ENCODE results near the gene PLPPR5.

PLPPR5 gene

GRCh38 chr1:98963064-98963758, 41.5 kb downstream of the PLPPR5 start (continued):
- TF ChIP-seq ZEB2 (tag by site-specific recombination; IDR thresholded peaks at IDR 0.05) (no peak), IKZF3 (tag by site-specific recombination; IDR thresholded peaks at IDR 0.05) (no peak), BCL11B (tag by site-specific recombination; IDR thresholded peaks at IDR 0.05; ENCODE audit: low read depth) (no peak), ZNF223 (tag by site-specific recombination; IDR thresholded peaks at IDR 0.05) (no peak), ZNF626 (tag by site-specific recombination; IDR thresholded peaks at IDR 0.05) (no peak), ZNF548 (tag by site-specific recombination; IDR thresholded peaks at IDR 0.05) (no peak), ZNF221 (tag by site-specific recombination; IDR thresholded peaks at IDR 0.05; ENCODE audit: borderline replicate concordance) (no peak)

- H3K27ac ChIP-seq (ENCODE audit: extremely low read depth, low read depth, low read length): no peak overlapping the region
- no peaks in the 10 kb centered on the region for H3K36me3 ChIP-seq (ENCODE audit: control insufficient read depth in 2 of 2, insufficient read depth in 1 of 2, low read length in 2 of 2)
These were observed 42.5 kb downstream of the PLPPR5 start for GRCh38 chr1:98962156-98962555.

GRCh38 chr1:98949621-98950020, 55.0 kb downstream of the PLPPR5 start:
- CTCF ChIA-PET: no interaction called here
- Histone ChIP-seq H3K9me3 (ENCODE audit: control insufficient read depth, insufficient read depth, low read depth, low read length) (no peaks in the 10 kb centered on the region), H3K4me1 (ENCODE audit: control insufficient read depth, insufficient read depth, low read length) (no peaks in the 10 kb centered on the region), H3K27ac (ENCODE audit: extremely low read depth, low read depth, low read length) (no peak overlapping the region), H3K4me3 (ENCODE audit: low read depth, low read length) (no peak overlapping the region), H3K36me3 (ENCODE audit: control insufficient read depth in 2 of 2, insufficient read depth in 1 of 2, low read length in 2 of 2) (no peaks in the 10 kb centered on the region)
- POLR2A ChIA-PET: no interaction called here
- TF ChIP-seq IKZF3 (tag by site-specific recombination; IDR thresholded peaks at IDR 0.05) (no peak), ZNF510 (tag by site-specific recombination; IDR thresholded peaks at IDR 0.05; ENCODE audit: insufficient replicate concordance) (no peak)

More at GRCh38 chr1:98962156-98962555, 42.5 kb downstream of the PLPPR5 start:
- Histone ChIP-seq H3K4me3 (ENCODE audit: low read depth, low read length) (no peak overlapping the region), H3K9me3 (ENCODE audit: control insufficient read depth, insufficient read depth, low read depth, low read length) (no peaks in the 10 kb centered on the region), H3K4me1 (ENCODE audit: control insufficient read depth, insufficient read depth, low read length) (no peaks in the 10 kb centered on the region)
- CTCF ChIA-PET: no interaction called here
- no peak for TF ChIP-seq GLI4 (tag by site-specific recombination; IDR thresholded peaks at IDR 0.05)
- no peak for TF ChIP-seq ZNF350 (tag by site-specific recombination; IDR thresholded peaks at IDR 0.05)
- TF ChIP-seq ZBTB17 (tag by site-specific recombination; IDR thresholded peaks at IDR 0.05): no peak
- TF ChIP-seq ZNF48 (tag by site-specific recombination; IDR thresholded peaks at IDR 0.05): no peak
- no peak for TF ChIP-seq ZBTB26 (tag by site-specific recombination; optimal IDR thresholded peaks at IDR 0.05)
- TF ChIP-seq ZNF704 (tag by site-specific recombination; IDR thresholded peaks at IDR 0.05): no peak
- TF ChIP-seq ZSCAN16 (tag by site-specific recombination; IDR thresholded peaks at IDR 0.05): no peak
- no peak for TF ChIP-seq ZNF155 (tag by site-specific recombination; IDR thresholded peaks at IDR 0.05)
- TF ChIP-seq ZNF169 (tag by site-specific recombination; IDR thresholded peaks at IDR 0.05): no peak
- TF ChIP-seq ZNF221 (tag by site-specific recombination; IDR thresholded peaks at IDR 0.05; ENCODE audit: borderline replicate concordance): no peak
- TF ChIP-seq RBAK (tag by site-specific recombination; IDR thresholded peaks at IDR 0.05): no peak
- TF ChIP-seq HOXA7 (CRISPR knock-in tag; IDR thresholded peaks at IDR 0.05; ENCODE audit: borderline replicate concordance): no peak
- no peak for TF ChIP-seq ZNF133 (tag by site-specific recombination; IDR thresholded peaks at IDR 0.05)
- no peak for TF ChIP-seq ZNF544 (tag by site-specific recombination; IDR thresholded peaks at IDR 0.05)
- no peak for TF ChIP-seq ELK4 (IDR thresholded peaks at IDR 0.05; ENCODE audit: borderline replicate concordance, low read depth, low read length)
- POLR2A ChIA-PET: no interaction called here

All from HEK293 (cell line).